Effector memory CD8-positive, alpha-beta T cell (primary cell): ENCODE measurements around the gene GCNT4.

ENCODE experiments used
- ATAC-seq: fragments of 150-1000 bp; cut with Tn5 transposase; replicated peaks from 2 replicates; pipeline ENCODE4 v1.10.0; 2021; ENCODE audit warnings: mild to moderate bottlenecking, moderate library complexity
- DNase-seq, 3 experiments: peaks; one replicate each; pipeline ENCODE4 v3.0.0; 2021
- H3K27ac Mint-ChIP-seq, 2 donors: one replicate each; pipeline ENCODE4 v1.8.0; 2022; ENCODE audit warnings: mild to moderate bottlenecking in 2 of 2, mixed read lengths in 2 of 2, moderate library complexity in 2 of 2
- H3K27me3 Mint-ChIP-seq, 2 donors: one replicate each; pipeline ENCODE4 v1.8.0; 2022; ENCODE audit warnings: mixed read lengths in 2 of 2
- H3K36me3 Mint-ChIP-seq: one replicate; pipeline ENCODE4 v1.8.0; 2022; ENCODE audit warnings: mild to moderate bottlenecking, moderate library complexity, mixed read lengths; ENCODE audit not compliant: insufficient read depth
- H3K4me1 Mint-ChIP-seq, 2 donors: one replicate each; pipeline ENCODE4 v1.8.0; 2022; ENCODE audit warnings: low read depth in 2 of 2, mixed read lengths in 2 of 2
- H3K4me3 Mint-ChIP-seq, 2 donors: one replicate each; pipeline ENCODE4 v1.8.0; 2022; ENCODE audit warnings: mild to moderate bottlenecking in 2 of 2, mixed read lengths in 2 of 2, moderate library complexity in 2 of 2
- H3K9me3 Mint-ChIP-seq, 2 donors: one replicate each; pipeline ENCODE4 v1.8.0; 2022; ENCODE audit warnings: mixed read lengths in 2 of 2

GCNT4 gene

DNA sequence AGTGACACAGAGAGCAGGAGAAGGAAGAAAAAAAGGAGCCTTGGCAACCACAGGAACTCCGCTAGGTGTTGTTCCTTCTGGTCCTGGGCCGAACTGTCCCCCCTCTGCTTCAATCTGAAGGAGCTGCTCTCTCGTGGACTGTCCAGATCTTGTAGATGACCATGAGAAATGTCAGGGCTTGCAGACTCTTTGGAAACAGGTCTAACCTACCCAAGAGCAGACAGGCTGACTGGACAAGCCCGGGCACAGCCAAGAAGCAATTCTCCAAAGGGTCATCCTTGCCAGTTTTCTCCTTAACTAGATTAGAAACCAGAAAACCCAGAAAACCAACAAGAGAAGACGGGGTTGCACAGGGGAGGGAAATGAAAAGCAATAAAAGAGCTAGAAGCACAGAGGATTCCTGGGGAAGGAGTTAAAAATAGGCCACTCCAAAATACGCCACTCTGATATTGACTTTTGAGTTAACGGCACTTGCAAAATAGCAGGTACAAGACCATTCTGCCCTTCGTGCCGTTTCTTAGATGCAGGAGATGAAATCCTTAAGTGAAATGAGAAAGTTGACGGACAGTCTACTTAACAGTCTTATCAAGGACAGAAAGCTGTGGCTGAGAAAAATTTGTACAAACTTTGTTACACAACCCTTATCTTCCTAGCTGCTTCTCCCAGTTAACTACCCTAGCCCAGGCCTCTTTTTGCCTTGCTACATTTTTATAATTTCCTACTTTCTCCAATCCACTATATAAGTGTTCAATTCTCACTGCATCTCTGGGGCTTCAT is 5.8 kb downstream of the GCNT4 start:
- Mint-ChIP-seq H3K27ac (no peak overlapping the region), H3K9me3 (no peaks in the 10 kb centered on the region), H3K4me3 (no peak overlapping the region), H3K4me1 (peaks cover 35 to 50% of the 10 kb centered on the region in 2 donors), H3K27me3 (no peaks in the 10 kb centered on the region), H3K36me3 (peaks cover 28% of the 10 kb centered on the region)
- no peak for DNase-seq
- ATAC-seq, result no peak

DNA sequence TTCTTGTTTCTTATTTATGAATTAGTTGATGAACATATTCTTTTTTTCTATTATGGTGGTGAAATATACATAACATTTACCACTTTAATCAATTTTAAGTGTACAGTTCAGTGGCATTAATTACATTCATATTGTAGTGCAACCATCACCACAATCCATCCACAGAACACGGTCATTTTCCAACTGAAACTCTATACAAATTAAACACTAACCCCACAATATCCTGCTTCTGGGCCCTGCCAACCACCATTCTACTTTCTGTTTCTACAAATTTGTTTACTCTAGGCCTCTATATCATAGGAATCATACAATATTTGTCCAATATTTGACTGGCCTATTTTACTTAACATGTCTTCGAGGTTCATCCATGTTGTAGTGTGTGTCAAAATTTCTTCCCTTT is 7.3 kb downstream of the GCNT4 start:
- H3K9me3 Mint-ChIP-seq, result no peaks in the 10 kb centered on the region
- no peak for ATAC-seq
- H3K4me3 Mint-ChIP-seq, result no peak overlapping the region
- peaks cover 28% of the 10 kb centered on the region for H3K36me3 Mint-ChIP-seq
- H3K27me3 Mint-ChIP-seq, result no peaks in the 10 kb centered on the region
- DNase-seq, result no peak
- no peak overlapping the region for H3K27ac Mint-ChIP-seq
- H3K4me1 Mint-ChIP-seq, result peaks cover 20 to 38% of the 10 kb centered on the region in 2 donors

DNA sequence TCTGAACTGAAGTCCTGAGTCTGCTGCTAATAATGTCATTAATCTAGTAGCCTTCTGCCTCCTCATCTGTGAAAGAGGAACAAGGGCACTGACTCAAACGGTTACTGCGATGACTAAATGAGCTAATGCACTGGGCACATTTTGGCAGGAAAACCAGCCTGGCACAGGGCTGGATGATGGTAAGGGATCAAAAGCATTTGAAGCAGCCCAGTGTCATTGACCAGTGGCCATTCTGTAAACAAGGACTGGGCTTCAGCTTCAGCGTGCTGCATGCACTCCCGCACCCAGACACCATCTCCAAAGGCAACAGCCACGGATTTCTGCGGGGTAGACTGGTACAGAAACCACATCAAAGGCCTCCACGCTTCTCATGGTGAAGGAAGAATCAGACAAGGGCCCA is 8.0 kb downstream of the GCNT4 start:
- Mint-ChIP-seq H3K4me1 (peaks cover 13 to 34% of the 10 kb centered on the region in 2 donors), H3K9me3 (no peaks in the 10 kb centered on the region), H3K27ac (peak overlapping the region in 1 of 2 donors; percentile 49), H3K27me3 (no peaks in the 10 kb centered on the region), H3K4me3 (no peak overlapping the region), H3K36me3 (peaks cover 24% of the 10 kb centered on the region)
- DNase-seq (no peak), ATAC-seq (no peak)

- ATAC-seq (no peak), DNase-seq (no peak)
- Mint-ChIP-seq H3K4me3 (no peak overlapping the region), H3K27ac (peak overlapping the region in 1 of 2 donors; percentile 49), H3K9me3 (no peaks in the 10 kb centered on the region), H3K27me3 (no peaks in the 10 kb centered on the region), H3K4me1 (peaks cover 10 to 28% of the 10 kb centered on the region in 2 donors), H3K36me3 (peaks cover 24% of the 10 kb centered on the region)
Measured at GRCh38 chr5:75043633-75044264, 8.6 kb downstream of the GCNT4 start.

- Mint-ChIP-seq H3K27ac (no peak overlapping the region), H3K4me3 (no peak overlapping the region), H3K9me3 (no peaks in the 10 kb centered on the region), H3K27me3 (no peaks in the 10 kb centered on the region), H3K36me3 (peaks cover 29% of the 10 kb centered on the region), H3K4me1 (peaks cover 2 to 18% of the 10 kb centered on the region in 2 donors)
- ATAC-seq (no peak), DNase-seq (no peak)
Measured at GRCh38 chr5:75042522-75042921, 9.8 kb downstream of the GCNT4 start.

- no peak for ATAC-seq
- Mint-ChIP-seq H3K4me1 (peaks cover 4 to 22% of the 10 kb centered on the region in 2 donors), H3K27ac (no peak overlapping the region), H3K27me3 (no peaks in the 10 kb centered on the region), H3K36me3 (peaks cover 27% of the 10 kb centered on the region), H3K4me3 (no peak overlapping the region), H3K9me3 (no peaks in the 10 kb centered on the region)
- DNase-seq, result no peak
Measured at GRCh38 chr5:75040973-75041372, 11.4 kb downstream of the GCNT4 start.

- peaks cover 9% of the 10 kb centered on the region for H3K36me3 Mint-ChIP-seq
- no peak for DNase-seq
- H3K27ac Mint-ChIP-seq, result peak overlapping the region in 1 of 2 donors; percentile 91
- no peak for ATAC-seq
- no peak overlapping the region for H3K4me3 Mint-ChIP-seq
- H3K27me3 Mint-ChIP-seq, result no peaks in the 10 kb centered on the region
- peaks cover 21 to 26% of the 10 kb centered on the region in 2 donors for H3K4me1 Mint-ChIP-seq
- no peaks in the 10 kb centered on the region for H3K9me3 Mint-ChIP-seq
Measured at GRCh38 chr5:75037106-75037505, 15.3 kb downstream of the GCNT4 start.

DNA sequence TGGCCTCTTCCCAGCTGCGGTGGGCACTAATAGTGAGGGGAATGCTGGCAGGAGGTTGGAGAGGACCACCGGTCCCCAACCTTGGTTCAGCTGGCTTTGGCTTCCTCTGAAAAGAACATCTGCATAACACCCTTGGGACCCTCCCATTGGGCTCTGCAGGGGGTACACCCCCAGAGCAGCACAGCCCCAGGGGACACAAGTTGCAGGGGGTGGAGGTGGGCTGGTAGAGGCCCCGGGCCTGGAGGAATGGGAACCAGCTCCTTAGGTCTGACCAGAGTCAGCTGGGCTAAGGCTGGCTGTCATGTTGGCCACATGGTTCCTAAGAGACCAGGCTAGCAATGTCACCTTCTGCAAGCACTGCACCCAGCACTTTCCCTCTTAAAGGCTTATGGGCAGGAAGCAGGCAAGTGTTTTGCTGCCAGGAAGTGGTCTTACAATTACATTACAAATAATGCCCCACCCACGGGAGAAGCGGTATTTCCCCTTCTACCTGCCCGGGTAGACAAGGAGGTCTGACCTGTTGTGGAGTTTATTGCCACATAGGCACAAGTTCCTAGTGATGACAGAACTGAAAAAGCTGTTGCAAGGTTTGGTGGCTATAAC is 18.1 kb downstream of the GCNT4 start:
- H3K9me3 Mint-ChIP-seq, result no peaks in the 10 kb centered on the region
- peaks cover 7% of the 10 kb centered on the region for H3K36me3 Mint-ChIP-seq
- H3K27me3 Mint-ChIP-seq, result no peaks in the 10 kb centered on the region
- H3K4me1 Mint-ChIP-seq, result peaks cover 24 to 26% of the 10 kb centered on the region in 2 donors
- DNase-seq, result peak; percentile 30 to 41 (median 37)
- H3K4me3 Mint-ChIP-seq, result peak overlapping the region; percentile 37 to 51
- peak; percentile 95 for ATAC-seq
- H3K27ac Mint-ChIP-seq, result peak overlapping the region; percentile 35 to 51

DNA sequence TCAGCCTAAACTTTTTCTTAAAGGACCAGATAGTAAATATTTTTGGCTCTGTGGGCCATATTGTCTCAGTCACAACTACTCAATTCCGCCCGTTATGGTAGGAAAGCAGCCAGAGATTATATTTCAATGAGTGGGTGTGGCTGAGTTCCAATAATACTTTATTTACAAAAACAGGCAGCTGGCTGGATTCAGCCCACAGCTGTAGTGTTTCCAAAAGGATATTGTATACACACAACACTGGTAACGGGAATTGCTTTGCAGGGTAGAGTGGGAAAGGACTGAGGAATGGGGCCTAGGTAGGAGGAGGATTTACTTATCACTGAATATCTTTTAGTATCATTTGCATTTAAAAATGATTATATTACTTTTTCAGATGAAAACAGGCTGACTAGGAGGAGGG is 21.0 kb downstream of the GCNT4 start:
- no peak for ATAC-seq
- no peak overlapping the region for H3K4me3 Mint-ChIP-seq
- no peak for DNase-seq
- no peaks in the 10 kb centered on the region for H3K9me3 Mint-ChIP-seq
- peaks cover 25% of the 10 kb centered on the region in 2 donors for H3K4me1 Mint-ChIP-seq
- H3K27ac Mint-ChIP-seq, result no peak overlapping the region
- H3K36me3 Mint-ChIP-seq, result no peaks in the 10 kb centered on the region
- H3K27me3 Mint-ChIP-seq, result no peaks in the 10 kb centered on the region

DNA sequence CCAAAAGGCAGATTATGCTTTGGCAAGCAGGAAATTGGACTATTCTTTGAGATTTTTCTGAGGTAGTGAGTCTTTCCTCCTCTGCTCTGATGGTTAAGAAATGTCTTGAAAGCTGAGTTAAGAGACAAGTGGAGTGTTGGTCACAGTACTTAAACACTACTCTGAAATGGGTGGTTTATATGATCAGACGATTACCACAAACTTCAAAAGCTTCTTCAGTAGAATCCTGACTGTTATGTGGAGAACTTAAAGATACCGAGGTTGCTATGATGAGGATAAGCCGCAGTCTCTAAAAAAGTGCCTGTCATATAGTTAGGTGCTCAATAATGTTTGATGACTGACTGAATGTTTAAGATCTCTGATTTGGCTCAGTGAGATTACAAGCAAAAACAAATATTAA is 24.3 kb downstream of the GCNT4 start:
- H3K36me3 Mint-ChIP-seq, result no peaks in the 10 kb centered on the region
- no peaks in the 10 kb centered on the region for H3K9me3 Mint-ChIP-seq
- no peaks in the 10 kb centered on the region for H3K27me3 Mint-ChIP-seq
- peak overlapping the region in 1 of 2 donors; percentile 35 for H3K27ac Mint-ChIP-seq
- no peak overlapping the region for H3K4me3 Mint-ChIP-seq
- ATAC-seq, result no peak
- H3K4me1 Mint-ChIP-seq, result peaks cover 23 to 32% of the 10 kb centered on the region in 2 donors
- DNase-seq, result no peak

DNA sequence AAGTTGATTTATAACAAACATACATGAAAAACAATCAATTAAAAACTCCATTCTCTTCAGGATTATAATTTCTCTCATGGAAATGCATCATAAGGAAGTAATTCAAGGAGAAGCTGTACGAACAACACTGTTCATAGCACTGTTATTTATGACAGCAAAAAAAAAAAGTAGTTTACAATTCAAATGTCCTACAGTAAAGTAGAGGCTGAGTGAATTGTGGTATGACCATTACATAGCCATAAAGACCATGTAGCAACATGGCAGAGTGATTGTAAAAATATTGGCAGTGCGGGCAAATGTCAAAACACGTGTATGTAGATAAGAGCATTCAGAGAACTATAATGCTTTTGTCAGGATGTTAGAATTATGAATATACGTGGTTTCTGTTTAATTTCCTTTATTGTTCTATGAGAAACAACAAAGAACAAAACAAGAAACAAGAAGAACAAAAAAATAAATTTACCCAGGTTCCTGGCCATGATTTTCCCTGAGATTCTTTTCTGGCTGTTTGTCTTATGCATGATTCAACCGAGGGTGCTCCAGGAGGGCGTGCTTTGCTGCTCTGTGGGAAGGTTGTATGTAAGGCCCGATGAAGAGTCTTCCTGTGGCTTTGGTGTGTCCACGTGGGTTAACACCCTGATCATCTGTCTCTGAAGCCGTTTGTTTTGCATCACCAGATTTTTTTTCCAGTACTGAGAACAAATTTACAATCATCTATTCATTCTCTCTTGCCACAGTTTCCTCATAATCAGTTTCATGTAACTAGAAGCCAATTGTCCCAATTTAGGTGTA is 28.8 kb downstream of the GCNT4 start:
- Mint-ChIP-seq H3K27ac (peak overlapping the region; percentile 72 to 80), H3K4me3 (peak overlapping the region; percentile 53 to 65), H3K9me3 (no peaks in the 10 kb centered on the region)

DNA sequence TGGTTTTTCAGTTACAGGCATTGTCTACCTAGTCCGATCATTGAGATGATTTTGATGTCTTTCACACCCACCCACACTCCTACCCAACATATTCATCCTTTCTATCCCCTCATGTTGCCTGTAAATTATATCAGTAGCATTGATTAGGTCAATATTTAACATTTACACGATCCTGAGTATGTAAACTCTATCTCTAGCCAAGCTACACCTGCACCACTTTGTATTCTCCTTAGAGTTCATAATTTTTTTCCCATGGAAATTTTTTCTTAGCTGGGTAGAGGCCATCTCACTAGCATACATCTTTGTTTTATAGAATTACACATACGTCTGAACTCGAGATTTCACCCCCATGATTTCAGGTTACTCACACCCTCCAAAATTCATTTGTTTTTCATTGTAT is 30.6 kb downstream of the GCNT4 start:
- DNase-seq, result no peak
- peaks cover 14 to 41% of the 10 kb centered on the region in 2 donors for H3K4me1 Mint-ChIP-seq
- H3K4me3 Mint-ChIP-seq, result no peak overlapping the region
- no peak overlapping the region for H3K27ac Mint-ChIP-seq
- no peaks in the 10 kb centered on the region for H3K36me3 Mint-ChIP-seq
- H3K27me3 Mint-ChIP-seq, result no peaks in the 10 kb centered on the region
- ATAC-seq, result no peak
- H3K9me3 Mint-ChIP-seq, result no peaks in the 10 kb centered on the region

More for the DNA sequence above, 28.8 kb downstream of the GCNT4 start:
- ATAC-seq (peak; percentile 99), DNase-seq (peak; percentile 20 to 36 (median 24))
- Mint-ChIP-seq H3K36me3 (no peaks in the 10 kb centered on the region), H3K4me1 (peaks cover 18 to 46% of the 10 kb centered on the region in 2 donors), H3K27me3 (no peaks in the 10 kb centered on the region)

GRCh38 chr5:75021219-75021618 is 31.1 kb downstream of the GCNT4 start:
- Mint-ChIP-seq H3K4me1 (peaks cover 14 to 41% of the 10 kb centered on the region in 2 donors), H3K36me3 (no peaks in the 10 kb centered on the region), H3K4me3 (no peak overlapping the region), H3K9me3 (no peaks in the 10 kb centered on the region), H3K27me3 (no peaks in the 10 kb centered on the region), H3K27ac (no peak overlapping the region)
- DNase-seq (no peak), ATAC-seq (no peak)
